Hematopoietic multipotent progenitor cell treated with erythropoietin and hydrocortisone succinate and interleukin-3 and kit ligand, for 17 days (in vitro differentiated cells): Measurements from ENCODE around the gene MLN.

ENCODE experiments used
- DNase-seq: peaks from one replicate; pipeline ENCODE4 v3.0.0-alpha.2; 2015; ENCODE audit warnings: low spot score

The MLN gene

GRCh38 chr6:33813990-33814985, 10.5 kb upstream of the MLN start:
- DNase-seq, result no peak

GRCh38 chr6:33813246-33813904, 9.6 kb upstream of the MLN start:
- DNase-seq, result no peak

GRCh38 chr6:33812669-33813068, 8.9 kb upstream of the MLN start:
- DNase-seq, result no peak

GRCh38 chr6:33809594-33809993, 5.8 kb upstream of the MLN start:
- DNase-seq, result no peak

- DNase-seq, result no peak
Measured at GRCh38 chr6:33808641-33809180, 4.9 kb upstream of the MLN start.

- no peak for DNase-seq
Measured at GRCh38 chr6:33807606-33808005, 3.8 kb upstream of the MLN start.

GRCh38 chr6:33806841-33807240, 3.0 kb upstream of the MLN start:
- DNase-seq, result no peak

- no peak for DNase-seq
Measured at GRCh38 chr6:33802186-33802958, 1.4 kb downstream of the MLN start.

- DNase-seq, result no peak
Measured at GRCh38 chr6:33801611-33802010, 2.2 kb downstream of the MLN start.

GRCh38 chr6:33800248-33800969, 3.4 kb downstream of the MLN start:
- DNase-seq, result no peak

- DNase-seq, result no peak
Measured at GRCh38 chr6:33799454-33800113, 4.2 kb downstream of the MLN start.

GRCh38 chr6:33798343-33798848, 5.4 kb downstream of the MLN start:
- no peak for DNase-seq

GRCh38 chr6:33797626-33798342, 6.0 kb downstream of the MLN start:
- DNase-seq, result no peak

- no peak for DNase-seq
Measured at GRCh38 chr6:33794910-33795623, 8.7 kb downstream of the MLN start.

- no peak for DNase-seq
Measured at GRCh38 chr6:33792981-33793380, 10.8 kb downstream of the MLN start.

- no peak for DNase-seq
Measured at GRCh38 chr6:33791620-33792019, 12.2 kb downstream of the MLN start.

- DNase-seq, result no peak
Measured at GRCh38 chr6:33790910-33791309, 12.9 kb downstream of the MLN start.

GRCh38 chr6:33790379-33790778, 13.4 kb downstream of the MLN start:
- no peak for DNase-seq

- DNase-seq, result no peak
Measured at GRCh38 chr6:33789550-33789895, 14.3 kb downstream of the MLN start.
